ENCODE measurements around the gene UBE2J2. TPM values are rescaled to one million over a fixed set of nuclear protein-coding genes. Genes with fewer than 3 reads are reported as not detected.

UBE2J2 gene
- total and polyA plus RNA-seq, 2 of the 13 experiments (the other 11 are each of a cell fraction or from before 2014, with no cell fraction given) = 25.4 to 29.4 TPM

DNA sequence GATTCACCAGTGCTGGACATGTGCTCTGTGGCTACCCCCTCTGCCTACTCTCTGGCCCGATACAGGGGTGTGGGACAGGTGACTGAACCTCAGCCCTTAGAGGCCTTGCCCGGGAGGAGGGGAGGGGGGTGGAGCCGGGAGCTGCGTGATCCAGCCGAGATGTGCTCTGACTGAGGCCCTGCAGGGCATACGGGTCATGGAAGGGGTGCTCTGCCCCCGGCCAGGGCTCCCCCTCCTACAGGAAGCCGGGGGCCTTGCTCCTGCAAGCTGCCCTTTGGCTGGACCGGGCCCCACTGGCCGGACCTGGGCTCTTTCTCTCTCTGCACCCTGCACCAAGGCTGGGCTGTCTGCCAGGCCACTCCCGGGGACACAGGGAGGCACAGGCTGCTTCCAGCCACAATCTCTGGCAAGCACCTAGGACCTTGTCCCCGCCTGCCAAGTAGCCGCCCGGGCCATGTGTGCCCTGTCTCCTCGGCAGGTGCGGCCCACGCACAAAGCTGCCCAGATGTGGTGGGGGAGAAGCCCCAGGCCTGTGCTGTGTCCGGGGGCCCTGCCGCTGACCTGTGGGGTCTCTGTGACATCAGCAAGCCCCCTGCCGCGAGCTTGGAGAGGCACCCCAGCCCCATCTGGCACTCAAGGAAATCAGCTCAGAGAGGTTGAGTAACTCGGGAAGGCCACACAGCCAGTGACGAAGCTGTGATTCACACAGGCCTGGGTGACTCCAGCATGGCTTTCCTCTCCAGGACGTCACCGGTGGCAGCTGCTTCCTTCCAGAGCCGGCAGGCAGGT lies 8.1 kb upstream of the UBE2J2 start (continued):
- TF ChIP-seq ZNF746 (CRISPR knock-in tag; IDR thresholded peaks at IDR 0.05) (peak; percentile 89), SRSF1 (optimal IDR thresholded peaks at IDR 0.05; ENCODE audit: low read depth, low read length) (peak; percentile 84), CREB1 (IDR thresholded peaks at IDR 0.05) (peak; percentile 60), CREB1 (CRISPR knock-in tag; IDR thresholded peaks at IDR 0.05) (peak; percentile 59), NFRKB (IDR thresholded peaks at IDR 0.05) (no peak), DBP (CRISPR knock-in tag; IDR thresholded peaks at IDR 0.05; ENCODE audit: not compliant biosample characterization) (no peak), KLF16 (CRISPR knock-in tag; IDR thresholded peaks at IDR 0.05) (peak in 1 of 2 experiments; percentile 52; a peak in 1 of 4 replicates), ZNF776 (CRISPR knock-in tag; IDR thresholded peaks at IDR 0.05) (0 out of 2 replicates have a peak, but pooled peaks have one; percentile 16), ZNF556 (CRISPR knock-in tag; IDR thresholded peaks at IDR 0.05; ENCODE audit: borderline replicate concordance) (0 out of 2 replicates have a peak, but pooled peaks have one; percentile 19), KAT2B (IDR thresholded peaks at IDR 0.05; ENCODE audit: borderline replicate concordance, low read depth, low read length) (no peak), PTBP1 (IDR thresholded peaks at IDR 0.05; ENCODE audit: low read depth, low read length, poor library complexity, severe bottlenecking) (no peak), ZNF264 (CRISPR knock-in tag; IDR thresholded peaks at IDR 0.05) (no peak), BCL3 (CRISPR knock-in tag; IDR thresholded peaks at IDR 0.05) (peak; percentile 78; the same call in 1 of the 2 replicates), NR2F1 (CRISPR knock-in tag; IDR thresholded peaks at IDR 0.05) (peak; percentile 12 to 52; a peak in 1 of 4 replicates), ZNF772 (CRISPR knock-in tag; IDR thresholded peaks at IDR 0.05) (peak; percentile 98), MED8 (CRISPR knock-in tag; IDR thresholded peaks at IDR 0.05; ENCODE audit: insufficient replicate concordance) (peak; percentile 18), REPIN1 (CRISPR knock-in tag; IDR thresholded peaks at IDR 0.05; ENCODE audit: borderline replicate concordance, low read depth) (peak; percentile 72; the same call in 1 of the 2 replicates), ZSCAN29 (CRISPR knock-in tag; conservative IDR thresholded peaks at IDR 0.05) (peak; percentile 83), TOE1 (CRISPR knock-in tag; IDR thresholded peaks at IDR 0.05) (no peak), KAT7 (CRISPR knock-in tag; IDR thresholded peaks at IDR 0.05; ENCODE audit: borderline replicate concordance) (no peak), HMGXB3 (CRISPR knock-in tag; IDR thresholded peaks at IDR 0.05; ENCODE audit: borderline replicate concordance) (no peak; the same call in 1 of the 2 replicates)
- TF ChIP-seq, protein P1, sequence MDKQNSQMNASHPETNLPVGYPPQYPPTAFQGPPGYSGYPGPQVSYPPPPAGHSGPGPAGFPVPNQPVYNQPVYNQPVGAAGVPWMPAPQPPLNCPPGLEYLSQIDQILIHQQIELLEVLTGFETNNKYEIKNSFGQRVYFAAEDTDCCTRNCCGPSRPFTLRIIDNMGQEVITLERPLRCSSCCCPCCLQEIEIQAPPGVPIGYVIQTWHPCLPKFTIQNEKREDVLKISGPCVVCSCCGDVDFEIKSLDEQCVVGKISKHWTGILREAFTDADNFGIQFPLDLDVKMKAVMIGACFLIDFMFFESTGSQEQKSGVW (CRISPR knock-in tag; IDR thresholded peaks at IDR 0.05; ENCODE audit: borderline replicate concordance) = no peak

All from HepG2 (cell line).